Endothelial cell of umbilical vein (primary cell): ENCODE data around the gene COBLL1. TPM values are rescaled to one million over a fixed set of nuclear protein-coding genes. Genes with fewer than 3 reads are reported as not detected.

Source experiments
- BruUV-seq: library from RNA; stranded (reverse); fragments of 400-500 nt; replicated peaks from 2 replicates; lab custom pipeline; 2021; lab: Mats Ljungman, UMichigan
- CTCF ChIA-PET: fragments of 300-600, 350-600 bp; sonication (Branson Sonifier 250); formaldehyde crosslinking; loops from one replicate; lab custom pipeline; 2021; ENCODE audit warnings: antibody characterized with exemption, inconsistent platforms; lab: Charles Lee
- POLR2A ChIA-PET: fragments of 300-600, 350-600 bp; sonication (Branson Sonifier 250); formaldehyde crosslinking; loops from one replicate; lab custom pipeline; 2021; ENCODE audit warnings: antibody characterized with exemption, inconsistent platforms; lab: Charles Lee
- DNase-seq: peaks from one replicate; pipeline ENCODE4 v3.0.0-alpha.2; 2011; ENCODE audit warnings: low read depth, low spot score
- FAIRE-seq: peaks from 2 replicates; lab custom pipeline; 2011; peaks lifted over from hg19 to GRCh38; lab: Jason Lieb, UNC
- H2AFZ ChIP-seq: 2 replicates; pipeline ENCODE4 v1.6.0; 2012; ENCODE audit warnings: low read depth, low read length, control low read depth, inconsistent platforms
- H3K27ac ChIP-seq: 2 replicates; pipeline ENCODE4 v1.5.1; 2011; ENCODE audit warnings: low read depth, mild to moderate bottlenecking, control low read depth, low read length, moderate library complexity; ENCODE audit not compliant: insufficient read depth
- H3K27me3 ChIP-seq, 2 experiments: 2 replicates each; pipeline versions ENCODE4 v1.6.0 to v1.6.1; 2011; ENCODE audit warnings: low read length in 2 of 2, mixed read lengths in 1 of 2; ENCODE audit not compliant: control insufficient read depth in 2 of 2, insufficient read depth in 2 of 2
- H3K36me3 ChIP-seq, 2 experiments: 2 replicates in 1 of 2; 3 replicates in 1 of 2; pipeline ENCODE4 v1.5.1; 2011; ENCODE audit warnings: low read length in 2 of 2, mild to moderate bottlenecking in 1 of 2, moderate library complexity in 1 of 2; ENCODE audit not compliant: control insufficient read depth in 2 of 2, insufficient read depth in 2 of 2; ENCODE audit errors: extremely low read depth in 1 of 2
- H3K4me1 ChIP-seq: 3 replicates; pipeline ENCODE4 v1.5.1; 2011; ENCODE audit warnings: mild to moderate bottlenecking, low read length; ENCODE audit not compliant: control insufficient read depth, insufficient read depth; ENCODE audit errors: extremely low read depth
- H3K4me2 ChIP-seq: 2 replicates; pipeline ENCODE4 v1.6.1; 2011; ENCODE audit warnings: low read length, control low read depth, mixed read lengths; ENCODE audit not compliant: insufficient read depth
- H3K4me3 ChIP-seq, 3 experiments: fragments of 200-600 bp in 1 of 3; sonication (generic), shearing (Covaris generic) in 1 of 3; replicated peaks in 1 of 3; 2 replicates each; pipeline ENCODE4 v1.5.1; 2011 to 2016; ENCODE audit warnings: control low read depth in 3 of 3, low read length in 3 of 3, mild to moderate bottlenecking in 2 of 3, inconsistent platforms in 1 of 3, low read depth in 1 of 3, moderate library complexity in 1 of 3; ENCODE audit not compliant: insufficient read depth in 1 of 3
- H3K79me2 ChIP-seq: 2 replicates; pipeline ENCODE4 v1.6.0; 2012; ENCODE audit warnings: low read length, inconsistent platforms; ENCODE audit not compliant: control insufficient read depth, insufficient read depth
- H3K9ac ChIP-seq: replicated peaks from 2 replicates; pipeline ENCODE3; 2011; ENCODE audit warnings: low read length, control low read depth; ENCODE audit not compliant: insufficient read depth; ENCODE audit errors: extremely low read depth
- H3K9me1 ChIP-seq: replicated peaks from 3 replicates; pipeline ENCODE4 v1.6.0; 2011; ENCODE audit warnings: mild to moderate bottlenecking, low read length; ENCODE audit not compliant: control insufficient read depth, insufficient read depth; ENCODE audit errors: extremely low read depth
- H3K9me3 ChIP-seq: replicated peaks from 2 replicates; pipeline ENCODE4 v1.5.1; 2012; ENCODE audit warnings: low read length, inconsistent platforms; ENCODE audit not compliant: control insufficient read depth, insufficient read depth
- H4K20me1 ChIP-seq: replicated peaks from 2 replicates; pipeline ENCODE3; 2011; ENCODE audit warnings: mild to moderate bottlenecking, low read length; ENCODE audit not compliant: control insufficient read depth, insufficient read depth; ENCODE audit errors: extremely low read depth
- EZH2 ChIP-seq: IDR thresholded peaks from 2 replicates; pipeline ENCODE4 v1.6.1; 2012; ENCODE audit warnings: borderline replicate concordance, low read depth, mild to moderate bottlenecking, moderate library complexity, low read length, inconsistent platforms; ENCODE audit not compliant: severe bottlenecking
- FOS ChIP-seq: IDR thresholded peaks from 2 replicates; pipeline ENCODE4 v1.6.1; 2011; ENCODE audit warnings: mild to moderate bottlenecking, low read length, moderate library complexity, borderline replicate concordance; ENCODE audit not compliant: insufficient read depth
- GATA2 ChIP-seq: IDR thresholded peaks from 2 replicates; pipeline ENCODE4 v1.7.0; 2011; ENCODE audit warnings: low read depth, mild to moderate bottlenecking, moderate library complexity, mixed read lengths, low read length; ENCODE audit not compliant: insufficient read length, insufficient read depth
- JUN ChIP-seq: IDR thresholded peaks from 2 replicates; pipeline ENCODE4 v1.6.1; 2011; ENCODE audit warnings: borderline replicate concordance, low read depth; ENCODE audit not compliant: insufficient read length, insufficient read depth
- MAX ChIP-seq: IDR thresholded peaks from 2 replicates; pipeline ENCODE4 v1.6.1; 2011; ENCODE audit not compliant: insufficient read depth, insufficient read length
- MYC ChIP-seq: IDR thresholded peaks from one replicate; pipeline ENCODE4 v1.6.1; 2011; ENCODE audit warnings: mild to moderate bottlenecking, low read depth, low read length
- POLR2A ChIP-seq: IDR thresholded peaks from 2 replicates; pipeline ENCODE4 v1.6.1; 2012; ENCODE audit warnings: low read depth, mild to moderate bottlenecking, control low read depth, low read length
- POLR2AphosphoS5 ChIP-seq: IDR thresholded peaks from 2 replicates; pipeline ENCODE4 v1.6.1; 2012; ENCODE audit warnings: low read depth, mild to moderate bottlenecking, control low read depth, low read length, moderate library complexity; ENCODE audit not compliant: insufficient read depth
- dilution Hi-C: fragments of 300-500 bp; cut with MboI; formaldehyde crosslinking; loops from one replicate; pipeline ENCODE4 v1.15.0; 2019; ENCODE audit warnings: low sequenced_read_pairs; ENCODE audit not compliant: extremely low pct_ligation_motif_present
- intact Hi-C: fragments of 100-400 bp; cut with micrococcal nuclease; formaldehyde crosslinking; loops from one replicate; pipeline ENCODE4 v1.10.0; 2022
- polyA plus RNA-seq, 4 experiments: library from polyadenylated mRNA; depleted of rRNA in 3 of 4; stranded (reverse) in 3 of 4; unstranded in 1 of 4; fragments of >200 nt; gene quantifications; 2 replicates each; pipeline versions ENCODE4 v1.2.1 to v1.2.3, GENCODE V29; 2011 to 2012; ENCODE audit warnings: missing spikeins in 1 of 4
- total RNA-seq: library from RNA; stranded (reverse); gene quantifications from 2 replicates; pipeline ENCODE4 v1.2.3, GENCODE V29; 2021
- TF ChIP-seq, protein P1 (sequence below), 2 donors: IDR thresholded peaks; 1 replicate in 1 of 2; 2 replicates in 1 of 2; pipeline ENCODE4 v1.5.1; 2011; ENCODE audit warnings: low read length in 2 of 2, mild to moderate bottlenecking in 2 of 2, moderate library complexity in 2 of 2, control low read depth in 1 of 2, inconsistent platforms in 1 of 2, low read depth in 1 of 2; ENCODE audit not compliant: insufficient read depth in 1 of 2; ENCODE audit errors: extremely low read depth in 1 of 2

The COBLL1 gene
- total and polyA plus RNA-seq, 2 donors (not counting 3 experiments of a cell fraction or from before 2014, with no cell fraction given): 9.1 to 38.4 TPM

DNA sequence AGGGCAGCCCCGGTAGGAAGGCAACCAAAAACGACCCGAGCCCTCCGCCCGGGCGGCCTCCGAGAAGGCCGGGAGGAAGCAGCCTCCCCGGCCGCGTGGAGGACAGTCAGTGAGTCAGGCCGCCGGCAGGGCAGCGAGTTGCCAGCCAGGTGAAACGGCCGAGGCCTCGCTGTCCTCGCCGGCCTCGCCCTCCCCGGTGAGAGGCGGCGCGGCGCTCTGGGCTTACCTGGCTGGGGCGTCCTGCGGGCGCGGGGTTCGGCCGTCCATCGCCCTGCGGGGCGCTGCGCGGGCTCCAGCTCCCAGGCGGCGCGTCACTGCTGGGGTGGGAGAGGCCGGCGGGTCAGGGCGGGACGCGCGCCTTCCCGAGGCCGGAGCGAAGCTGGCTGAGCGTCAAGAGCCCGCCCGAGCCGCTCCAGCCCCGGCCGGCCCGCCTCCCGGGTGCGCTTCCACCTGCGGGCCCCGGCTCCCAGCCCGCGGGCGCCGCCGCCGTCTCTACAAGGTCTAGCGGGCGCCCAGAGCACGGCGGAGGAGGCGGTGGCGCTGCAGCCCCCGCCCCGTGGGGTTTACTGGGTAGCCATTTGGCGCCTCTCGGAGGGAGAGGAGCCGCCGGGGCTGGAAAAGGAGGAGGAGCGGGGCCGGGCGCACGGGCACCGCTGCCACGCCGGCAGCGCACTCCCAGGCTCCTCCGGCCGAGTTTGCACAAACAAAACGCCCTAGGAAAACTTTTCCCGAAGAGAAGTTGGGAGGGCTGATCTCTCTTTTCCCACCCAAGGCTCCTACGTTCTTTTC, 499 bp downstream of the COBLL1 start:
- Histone ChIP-seq H3K9ac (peak overlapping the region; percentile 91), H3K9me3 (no peaks in the 10 kb centered on the region), H3K36me3 (no peaks in the 10 kb centered on the region), H3K27ac (peak overlapping the region; percentile 74), H3K9me1 (no peaks in the 10 kb centered on the region), H3K4me1 (peaks cover 19% of the 10 kb centered on the region), H3K4me3 (peak overlapping the region; percentile 48 to 84 (median 80)), H3K79me2 (peaks cover 4% of the 10 kb centered on the region), H4K20me1 (no peaks in the 10 kb centered on the region), H3K4me2 (peak overlapping the region; percentile 96), H2AFZ (peak overlapping the region; percentile 82), H3K27me3 (no peaks in the 10 kb centered on the region)
- ChIA-PET POLR2A (interaction anchor here (0.7 to 1.4 kb wide), 3 partner anchors 8 to 63 kb away, joined by 4 to 5 read pairs (median 5); no protein-coding TSS in a partner anchor), CTCF (interaction anchor here (0.7 to 3.6 kb wide), 56 partner anchors 9 to 1683 kb away, joined by 3 to 48 read pairs (median 4); partner anchors contain the start of genes GRB14 and SCN3A)
- FAIRE-seq: peak; percentile 18
- no TSS peak for BruUV-seq
- intact Hi-C loops: loop anchor here (1.0 to 5.0 kb wide), 6 partner anchors 46 to 151 kb away; no protein-coding TSS in a partner anchor
- TF ChIP-seq GATA2 (no peak), POLR2AphosphoS5 (peak; percentile 53), POLR2A (no peak), MAX (no peak), MYC (no peak), JUN (no peak), EZH2 (no peak), FOS (peak; percentile 5)
- TF ChIP-seq, protein P1, sequence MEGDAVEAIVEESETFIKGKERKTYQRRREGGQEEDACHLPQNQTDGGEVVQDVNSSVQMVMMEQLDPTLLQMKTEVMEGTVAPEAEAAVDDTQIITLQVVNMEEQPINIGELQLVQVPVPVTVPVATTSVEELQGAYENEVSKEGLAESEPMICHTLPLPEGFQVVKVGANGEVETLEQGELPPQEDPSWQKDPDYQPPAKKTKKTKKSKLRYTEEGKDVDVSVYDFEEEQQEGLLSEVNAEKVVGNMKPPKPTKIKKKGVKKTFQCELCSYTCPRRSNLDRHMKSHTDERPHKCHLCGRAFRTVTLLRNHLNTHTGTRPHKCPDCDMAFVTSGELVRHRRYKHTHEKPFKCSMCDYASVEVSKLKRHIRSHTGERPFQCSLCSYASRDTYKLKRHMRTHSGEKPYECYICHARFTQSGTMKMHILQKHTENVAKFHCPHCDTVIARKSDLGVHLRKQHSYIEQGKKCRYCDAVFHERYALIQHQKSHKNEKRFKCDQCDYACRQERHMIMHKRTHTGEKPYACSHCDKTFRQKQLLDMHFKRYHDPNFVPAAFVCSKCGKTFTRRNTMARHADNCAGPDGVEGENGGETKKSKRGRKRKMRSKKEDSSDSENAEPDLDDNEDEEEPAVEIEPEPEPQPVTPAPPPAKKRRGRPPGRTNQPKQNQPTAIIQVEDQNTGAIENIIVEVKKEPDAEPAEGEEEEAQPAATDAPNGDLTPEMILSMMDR (IDR thresholded peaks at IDR 0.05; ENCODE audit: extremely low read depth in 1 of 2, insufficient read depth in 1 of 2, low read depth in 1 of 2, low read length in 2 of 2): peak in 1 of 2 donors; percentile 17
- dilution Hi-C loops: no loop called here
- DNase-seq: peak; percentile 83
